ENCODE measurements around the gene SLC25A2.
A peak's percentile ranks its signal among the peaks of the same experiment; 100 is the strongest.
"Not testable (repeated sequence)": the region's sequence is repeated elsewhere in the genome, so short reads cannot be mapped to it uniquely, and the experiment has no call there.

The SLC25A2 gene

DNA sequence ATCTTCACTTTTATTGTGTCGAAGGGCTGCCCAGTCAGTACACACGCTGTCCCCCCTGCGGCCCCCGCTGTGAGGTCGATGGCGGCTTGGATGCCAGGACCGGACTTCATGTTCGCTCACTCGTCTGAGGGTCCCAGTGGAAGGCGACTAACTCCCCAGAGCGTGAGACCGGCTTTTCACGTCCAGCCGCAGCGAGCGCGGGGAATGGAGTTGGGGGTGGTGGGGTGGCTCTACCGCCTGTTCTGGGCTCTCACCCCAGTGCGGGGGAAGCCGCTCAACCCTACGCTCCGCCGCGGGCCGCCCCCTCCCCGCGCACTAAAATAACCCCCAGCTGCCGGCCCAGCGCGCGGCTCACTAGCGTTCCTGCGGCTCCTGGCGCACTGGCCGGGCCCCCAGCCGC is at the start of gene SLC25A2:
SLC25A2 (minus strand) TSS at position 294 of the 400 bp plus-strand sequence; CDS start at position 110, 184 bp downstream.
- no peak within 1 kb of the TSS for H3K4me3 ChIP-seq (ENCODE audit: low read depth, low read length)

GRCh38 chr5:141351591-141351990 is 47.7 kb upstream of the SLC25A2 start:
- no peak overlapping the region for H3K4me3 ChIP-seq (ENCODE audit: low read depth, low read length)

DNA sequence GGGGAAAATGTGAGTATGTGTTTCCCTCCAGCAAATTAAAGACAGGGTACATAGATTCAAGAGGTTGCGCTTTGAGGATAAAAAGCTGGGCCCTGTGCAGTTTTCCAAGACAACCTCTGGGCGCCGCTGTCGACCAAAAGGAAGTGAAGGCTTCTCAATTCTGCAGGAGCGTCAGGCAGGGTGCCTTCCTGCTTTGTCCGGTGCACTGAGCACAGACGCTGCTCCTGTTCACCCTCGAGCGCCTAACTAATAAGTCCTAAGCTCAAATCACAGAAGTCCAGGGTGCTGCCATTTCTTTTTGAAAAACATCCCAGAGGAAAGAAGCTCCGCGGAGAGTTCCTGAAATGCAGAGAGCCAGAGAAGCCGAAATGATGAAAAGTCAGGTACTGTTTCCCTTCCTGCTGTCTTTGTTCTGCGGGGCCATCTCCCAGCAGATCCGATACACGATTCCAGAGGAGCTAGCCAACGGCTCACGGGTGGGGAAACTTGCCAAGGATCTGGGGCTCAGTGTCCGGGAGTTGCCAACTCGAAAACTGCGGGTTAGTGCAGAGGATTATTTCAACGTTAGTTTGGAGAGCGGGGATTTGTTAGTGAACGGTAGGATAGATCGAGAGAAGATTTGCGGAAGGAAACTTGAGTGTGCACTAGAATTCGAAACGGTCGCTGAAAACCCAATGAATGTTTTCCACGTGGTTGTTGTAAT is 46.2 kb upstream of the SLC25A2 start, which contains the start of gene PCDHGB1:
PCDHGB1 (plus strand) TSS at position 183 of the 703 bp plus-strand sequence; CDS start at position 345, 162 bp downstream.
- H3K4me3 ChIP-seq (ENCODE audit: low read depth, low read length): peak within 1 kb of the TSS; percentile 10

- H3K4me3 ChIP-seq (ENCODE audit: low read depth, low read length): not testable (repeated sequence)
These were observed 42.2 kb upstream of the SLC25A2 start for GRCh38 chr5:141346017-141346416.

DNA sequence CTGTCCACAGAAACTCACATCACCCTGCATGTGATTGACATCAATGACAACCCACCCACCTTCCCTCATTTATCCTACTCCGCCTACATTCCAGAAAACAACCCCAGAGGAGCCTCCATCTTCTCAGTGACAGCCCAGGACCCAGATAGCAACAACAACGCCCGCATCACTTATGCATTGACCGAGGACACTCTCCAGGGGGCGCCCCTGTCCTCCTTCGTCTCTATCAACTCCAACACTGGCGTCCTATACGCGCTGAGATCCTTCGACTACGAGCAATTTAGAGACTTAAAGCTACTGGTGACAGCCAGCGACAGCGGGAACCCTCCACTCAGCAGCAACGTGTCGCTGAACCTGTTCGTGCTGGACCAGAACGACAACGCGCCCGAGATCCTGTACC is 41.5 kb upstream of the SLC25A2 start:
- no peak overlapping the region for H3K4me3 ChIP-seq (ENCODE audit: low read depth, low read length)

GRCh38 chr5:141343953-141344463 is 40.2 kb upstream of the SLC25A2 start:
- peak overlapping the region; percentile 34 for H3K4me3 ChIP-seq (ENCODE audit: low read depth, low read length)

DNA sequence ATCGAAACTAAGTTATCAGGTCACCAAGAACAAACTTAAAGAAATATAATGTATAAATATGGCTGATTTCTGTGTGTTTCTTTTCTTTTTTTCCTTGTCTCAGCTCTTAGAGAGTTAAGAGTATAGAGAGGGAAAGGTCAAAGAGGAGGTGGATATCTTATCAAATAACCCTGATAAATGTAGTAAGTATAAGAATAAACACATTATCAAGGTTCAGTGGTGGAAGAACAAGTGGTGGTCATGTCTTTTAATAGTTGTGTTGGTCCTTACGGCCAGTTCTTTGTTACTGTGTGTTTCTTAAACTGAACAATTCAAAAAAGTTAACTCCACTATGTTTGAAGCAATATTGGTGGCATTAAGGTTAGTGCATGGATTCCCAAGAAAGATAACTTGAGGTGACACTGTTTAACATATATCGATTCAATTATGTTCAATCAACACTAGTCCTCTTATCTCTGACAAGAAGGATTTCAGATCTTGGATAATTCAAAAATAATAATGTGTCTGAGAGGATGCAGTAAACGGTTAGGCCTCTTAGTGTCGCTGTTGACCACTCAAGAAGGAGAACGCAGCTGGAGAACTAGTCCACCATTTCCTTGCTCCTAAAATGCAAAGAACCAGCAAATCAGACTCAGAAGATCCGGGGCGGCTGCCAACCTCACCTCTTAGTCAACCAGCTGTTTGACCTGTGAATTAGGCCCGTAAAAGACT is 39.5 kb upstream of the SLC25A2 start, which contains the start of gene PCDHGA3:
PCDHGA3 (plus strand) TSS at position 588 of the 711 bp plus-strand sequence. CDS start 205 bp downstream, outside the sequence.
- H3K4me3 ChIP-seq (ENCODE audit: low read depth, low read length): peak within 1 kb of the TSS; percentile 34

DNA sequence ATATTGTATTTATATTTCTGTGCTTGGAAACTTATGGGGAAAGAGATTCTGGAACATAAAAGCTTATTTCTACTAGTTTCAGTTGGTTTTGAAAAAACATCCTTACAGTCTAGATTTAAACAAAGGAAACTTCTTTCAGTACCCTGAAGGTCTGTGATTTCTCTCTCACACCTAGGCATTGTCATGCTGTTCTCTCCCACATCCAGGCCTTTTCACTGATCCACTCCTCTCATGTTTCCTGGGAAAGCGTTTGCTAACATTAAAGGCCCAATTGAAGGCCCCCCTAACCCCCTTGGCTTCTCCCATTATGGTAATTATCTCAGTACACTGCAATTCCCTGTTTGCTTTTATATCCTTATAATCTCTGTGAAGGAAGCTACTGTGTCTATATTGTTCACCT is 38.9 kb upstream of the SLC25A2 start:
- no peak overlapping the region for H3K4me3 ChIP-seq (ENCODE audit: low read depth, low read length)

GRCh38 chr5:141340781-141341354 is 37.0 kb upstream of the SLC25A2 start:
- H3K4me3 ChIP-seq (ENCODE audit: low read depth, low read length): not testable (repeated sequence)

GRCh38 chr5:141338538-141339306 is 34.9 kb upstream of the SLC25A2 start, which contains the start of gene PCDHGA2:
Gene PCDHGA2, plus strand, starts transcription at chr5:141338760.
- H3K4me3 ChIP-seq (ENCODE audit: low read depth, low read length): no peak within 1 kb of the TSS

- H3K4me3 ChIP-seq (ENCODE audit: low read depth, low read length): not testable (repeated sequence)
These were observed 28.7 kb upstream of the SLC25A2 start for GRCh38 chr5:141332571-141332970.

- H3K4me3 ChIP-seq (ENCODE audit: low read depth, low read length): no peak within 1 kb of the TSS
These were observed 26.6 kb upstream of the SLC25A2 start, which contains the start of gene PCDHGA1 for GRCh38 chr5:141330299-141331080. Gene PCDHGA1, plus strand, starts transcription at chr5:141330514.

DNA sequence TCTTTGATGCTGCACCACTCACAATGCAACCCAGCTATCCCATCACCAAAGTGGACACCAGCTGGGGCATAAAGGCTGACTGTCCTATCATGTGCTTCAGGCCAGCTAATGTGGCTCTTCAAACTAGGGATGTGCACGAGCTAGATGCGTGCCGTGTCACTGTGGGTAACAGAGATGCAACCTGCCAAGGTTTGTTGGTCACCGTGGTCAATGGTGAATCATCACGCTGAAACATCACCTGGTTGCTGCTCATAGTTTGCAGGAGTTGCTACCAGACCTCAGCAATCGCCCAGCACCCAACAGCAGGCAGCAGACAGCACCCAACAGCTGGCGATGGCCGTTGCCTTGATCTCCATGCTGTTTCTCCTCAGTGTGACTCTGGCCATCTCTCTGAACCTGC is 24.4 kb upstream of the SLC25A2 start:
- no peak overlapping the region for H3K4me3 ChIP-seq (ENCODE audit: low read depth, low read length)

- H3K4me3 ChIP-seq (ENCODE audit: low read depth, low read length): peak overlapping the region; percentile 54
These were observed 22.4 kb upstream of the SLC25A2 start for GRCh38 chr5:141326088-141326854.

DNA sequence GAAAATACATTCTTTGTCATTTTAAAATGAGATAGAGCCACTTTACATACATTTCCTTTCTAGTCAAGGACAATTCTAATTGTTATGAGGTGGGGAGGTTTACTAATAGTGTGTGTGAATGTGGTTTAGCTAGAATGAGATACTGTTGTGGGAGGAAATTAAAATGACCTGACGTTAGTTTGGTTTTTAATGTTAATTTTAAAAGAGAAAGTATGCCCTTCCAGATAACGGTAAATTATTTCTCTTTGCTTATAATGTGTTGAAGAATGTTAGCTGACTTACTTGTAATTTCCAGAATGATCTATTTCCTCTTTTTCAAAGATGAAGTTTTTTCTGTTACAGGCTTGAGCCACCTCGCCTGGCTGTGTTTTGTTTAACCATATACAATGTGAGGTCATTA is 18.4 kb upstream of the SLC25A2 start:
- no peak overlapping the region for H3K4me3 ChIP-seq (ENCODE audit: low read depth, low read length)

- H3K4me3 ChIP-seq (ENCODE audit: low read depth, low read length): peak within 1 kb of the TSS; percentile 95
These were observed 16.6 kb upstream of the SLC25A2 start, which contains the start of gene TAF7 for GRCh38 chr5:141320225-141321169. Gene TAF7, minus strand, starts transcription at chr5:141320784. Its CDS starts 740 bp downstream, at chr5:141320044.

- H3K4me3 ChIP-seq (ENCODE audit: low read depth, low read length): peak overlapping the region; percentile 95
These were observed 15.8 kb upstream of the SLC25A2 start for GRCh38 chr5:141319699-141320098.

GRCh38 chr5:141319202-141319601 is 15.4 kb upstream of the SLC25A2 start:
- H3K4me3 ChIP-seq (ENCODE audit: low read depth, low read length): no peak overlapping the region

All from iPS-11a (cell line).